DMS53 treated with DMSO at 0.1 percent for 48 hours (cell line): Measurements from ENCODE around the gene CORO2A.

Source experiments
- DNase-seq: peaks from one replicate; lab custom pipeline; 2025; ENCODE audit not compliant: unreplicated experiment; lab: John Stamatoyannopoulos, UW

The CORO2A gene

GRCh38 chr9:98172604-98173003 is 19.8 kb downstream of the CORO2A start:
- DNase-seq: peak; percentile 93

- no peak for DNase-seq
Observed at GRCh38 chr9:98171176-98171925, 21.1 kb downstream of the CORO2A start.

- DNase-seq: no peak
Observed at GRCh38 chr9:98168941-98169488, 23.4 kb downstream of the CORO2A start.

- DNase-seq: no peak
Observed at GRCh38 chr9:98168153-98168780, 24.2 kb downstream of the CORO2A start.

GRCh38 chr9:98164912-98165311 is 27.5 kb downstream of the CORO2A start:
- DNase-seq: no peak

GRCh38 chr9:98162613-98163012 is 29.8 kb downstream of the CORO2A start:
- DNase-seq: no peak

GRCh38 chr9:98161851-98162250 is 30.6 kb downstream of the CORO2A start:
- DNase-seq: no peak

- DNase-seq: no peak
Observed at GRCh38 chr9:98159790-98160189, 32.6 kb downstream of the CORO2A start.

GRCh38 chr9:98159301-98159700 is 33.1 kb downstream of the CORO2A start:
- DNase-seq: no peak

- peak; percentile 71 for DNase-seq
Observed at GRCh38 chr9:98158071-98158831, 34.2 kb downstream of the CORO2A start.

GRCh38 chr9:98157372-98157771 is 35.1 kb downstream of the CORO2A start:
- no peak for DNase-seq

- DNase-seq: peak; percentile 10
Observed at GRCh38 chr9:98154678-98155077, 37.8 kb downstream of the CORO2A start.

GRCh38 chr9:98152526-98152925 is 39.9 kb downstream of the CORO2A start:
- DNase-seq: no peak

- peak; percentile 5 for DNase-seq
Observed at GRCh38 chr9:98150721-98151120, 41.7 kb downstream of the CORO2A start.

GRCh38 chr9:98150164-98150563 is 42.3 kb downstream of the CORO2A start:
- peak; percentile 4 for DNase-seq

- DNase-seq: no peak
Observed at GRCh38 chr9:98149422-98149821, 43.0 kb downstream of the CORO2A start.

GRCh38 chr9:98148486-98148885 is 44.0 kb downstream of the CORO2A start:
- no peak for DNase-seq

GRCh38 chr9:98147582-98147981 is 44.9 kb downstream of the CORO2A start:
- DNase-seq: no peak

GRCh38 chr9:98146101-98146991 is 46.1 kb downstream of the CORO2A start:
- DNase-seq: no peak

- DNase-seq: no peak
Observed at GRCh38 chr9:98144631-98145030, 47.8 kb downstream of the CORO2A start.

- no peak for DNase-seq
Observed at GRCh38 chr9:98144076-98144475, 48.4 kb downstream of the CORO2A start.
